NCI-H1694 (cell line): ENCODE measurements around the gene SLC19A1.

ENCODE experiments used
- DNase-seq: peaks from one replicate; lab custom pipeline; 2025; lab: John Stamatoyannopoulos, UW

The SLC19A1 gene

GRCh38 chr21:45491623-45492022 lies 50.6 kb downstream of the SLC19A1 start:
- DNase-seq = no peak

GRCh38 chr21:45491056-45491455 lies 51.2 kb downstream of the SLC19A1 start:
- DNase-seq = no peak

- DNase-seq = no peak
These were observed 52.0 kb downstream of the SLC19A1 start for GRCh38 chr21:45490049-45490731.

- no peak for DNase-seq
These were observed 52.6 kb downstream of the SLC19A1 start for GRCh38 chr21:45489722-45489982.

- no peak for DNase-seq
These were observed 53.1 kb downstream of the SLC19A1 start for GRCh38 chr21:45488931-45489721.

GRCh38 chr21:45487891-45488600 lies 54.2 kb downstream of the SLC19A1 start:
- DNase-seq = no peak

- DNase-seq = no peak
These were observed 55.0 kb downstream of the SLC19A1 start for GRCh38 chr21:45487161-45487806.

- DNase-seq = no peak
These were observed 55.6 kb downstream of the SLC19A1 start for GRCh38 chr21:45486443-45487160.

- no peak for DNase-seq
These were observed 56.4 kb downstream of the SLC19A1 start for GRCh38 chr21:45485686-45486442.

- DNase-seq = no peak
These were observed 57.9 kb downstream of the SLC19A1 start for GRCh38 chr21:45484318-45484717.

- no peak for DNase-seq
These were observed 59.1 kb downstream of the SLC19A1 start for GRCh38 chr21:45482899-45483821.

- no peak for DNase-seq
These were observed 60.0 kb downstream of the SLC19A1 start for GRCh38 chr21:45481977-45482898.

- no peak for DNase-seq
These were observed 60.7 kb downstream of the SLC19A1 start for GRCh38 chr21:45481566-45481965.

- no peak for DNase-seq
These were observed 61.3 kb downstream of the SLC19A1 start for GRCh38 chr21:45480701-45481500.

- DNase-seq = no peak
These were observed 62.3 kb downstream of the SLC19A1 start for GRCh38 chr21:45479691-45480675.

GRCh38 chr21:45478816-45479669 lies 63.2 kb downstream of the SLC19A1 start:
- no peak for DNase-seq
